Fibroblast of lung (primary cell): ENCODE data around the gene LCNL1. TPM values are rescaled to one million over a fixed set of nuclear protein-coding genes. Genes with fewer than 3 reads are reported as not detected.
A peak's percentile ranks its signal among the peaks of the same experiment; 100 is the strongest.

Experiments
- DNase-seq, 2 donors: peaks; one replicate each; pipeline versions ENCODE4 v3.0.0 to v3.0.0-alpha.2; 2010; ENCODE audit warnings: low read depth in 2 of 2
- H2AFZ ChIP-seq: 2 replicates; pipeline ENCODE4 v1.5.1; 2012; ENCODE audit warnings: low read length, control low read depth, inconsistent platforms
- H3K27ac ChIP-seq: 2 replicates; pipeline ENCODE4 v1.5.1; 2011; ENCODE audit warnings: low read length, control low read depth; ENCODE audit not compliant: insufficient read depth
- H3K27me3 ChIP-seq: 2 replicates; pipeline ENCODE4 v1.5.1; 2011; ENCODE audit warnings: mild to moderate bottlenecking, low read length; ENCODE audit not compliant: control insufficient read depth, insufficient read depth
- H3K36me3 ChIP-seq: 2 replicates; pipeline ENCODE4 v1.5.1; 2011; ENCODE audit warnings: low read length; ENCODE audit not compliant: control insufficient read depth, insufficient read depth
- H3K4me1 ChIP-seq: 2 replicates; pipeline ENCODE4 v1.5.1; 2011; ENCODE audit warnings: low read length; ENCODE audit not compliant: control insufficient read depth, insufficient read depth; ENCODE audit errors: extremely low read depth
- H3K4me2 ChIP-seq: 2 replicates; pipeline ENCODE4 v1.5.1; 2011; ENCODE audit warnings: low read length, control low read depth; ENCODE audit not compliant: insufficient read depth; ENCODE audit errors: extremely low read depth
- H3K4me3 ChIP-seq, 4 experiments: fragments of 200-600 bp in 1 of 4; sonication (generic) in 1 of 4; replicated peaks in 1 of 4; 2 replicates each; pipeline ENCODE4 v1.5.1; 2011 to 2016; ENCODE audit warnings: low read length in 4 of 4, low read depth in 3 of 4, mild to moderate bottlenecking in 3 of 4, control low read depth in 2 of 4, inconsistent platforms in 1 of 4, mixed read lengths in 1 of 4; ENCODE audit not compliant: insufficient read depth in 1 of 4; ENCODE audit errors: control extremely low read depth in 1 of 4
- H3K79me2 ChIP-seq: 2 replicates; pipeline ENCODE4 v1.5.1; 2012; ENCODE audit warnings: mild to moderate bottlenecking, low read length, inconsistent platforms; ENCODE audit not compliant: control insufficient read depth, insufficient read depth
- H3K9ac ChIP-seq: 2 replicates; pipeline ENCODE4 v1.5.1; 2011; ENCODE audit warnings: mild to moderate bottlenecking, low read length, control low read depth; ENCODE audit not compliant: insufficient read depth
- H3K9me3 ChIP-seq: 2 replicates; pipeline ENCODE4 v1.5.1; 2012; ENCODE audit warnings: low read depth, low read length; ENCODE audit not compliant: control insufficient read depth, insufficient read depth
- H4K20me1 ChIP-seq: 2 replicates; pipeline ENCODE4 v1.5.1; 2011; ENCODE audit warnings: low read length; ENCODE audit not compliant: control insufficient read depth, insufficient read depth; ENCODE audit errors: extremely low read depth
- EZH2 ChIP-seq: IDR thresholded peaks from 2 replicates; pipeline ENCODE4 v1.5.1; 2012; ENCODE audit warnings: low read length, control low read depth, mild to moderate bottlenecking; ENCODE audit errors: missing control alignments
- polyA plus RNA-seq, 2 donors: library from polyadenylated mRNA; depleted of rRNA in 1 of 2; stranded (reverse) in 1 of 2; unstranded in 1 of 2; fragments of >200 nt; gene quantifications; 2 replicates each; pipeline ENCODE4 v1.2.1, GENCODE V29; 2011 to 2012; ENCODE audit warnings: missing spikeins in 1 of 2
- total RNA-seq: library from RNA; depleted of rRNA; stranded (reverse); fragments of >200 nt; gene quantifications from 2 replicates; pipeline ENCODE4 v1.2.1, GENCODE V29; 2014
- TF ChIP-seq, protein P1 (sequence below), 2 donors: IDR thresholded peaks in 1 of 2; conservative IDR thresholded peaks in 1 of 2; 1 replicate in 1 of 2; 2 replicates in 1 of 2; pipeline ENCODE4 v1.5.1; 2011 to 2012; ENCODE audit warnings: low read length in 2 of 2, control low read depth in 1 of 2, inconsistent platforms in 1 of 2, low read depth in 1 of 2, mild to moderate bottlenecking in 1 of 2

The LCNL1 gene
- total and polyA plus RNA-seq, 2 donors (not counting 1 experiment from before 2014, with no cell fraction given): 1.4 to 6.3 TPM

GRCh38 chr9:137020771-137021567, 38.2 kb downstream of the LCNL1 start:
- H3K4me3 ChIP-seq: no peak overlapping the region
- H3K9ac ChIP-seq: no peak overlapping the region
- no peaks in the 10 kb centered on the region for H3K9me3 ChIP-seq
- TF ChIP-seq, protein P1, sequence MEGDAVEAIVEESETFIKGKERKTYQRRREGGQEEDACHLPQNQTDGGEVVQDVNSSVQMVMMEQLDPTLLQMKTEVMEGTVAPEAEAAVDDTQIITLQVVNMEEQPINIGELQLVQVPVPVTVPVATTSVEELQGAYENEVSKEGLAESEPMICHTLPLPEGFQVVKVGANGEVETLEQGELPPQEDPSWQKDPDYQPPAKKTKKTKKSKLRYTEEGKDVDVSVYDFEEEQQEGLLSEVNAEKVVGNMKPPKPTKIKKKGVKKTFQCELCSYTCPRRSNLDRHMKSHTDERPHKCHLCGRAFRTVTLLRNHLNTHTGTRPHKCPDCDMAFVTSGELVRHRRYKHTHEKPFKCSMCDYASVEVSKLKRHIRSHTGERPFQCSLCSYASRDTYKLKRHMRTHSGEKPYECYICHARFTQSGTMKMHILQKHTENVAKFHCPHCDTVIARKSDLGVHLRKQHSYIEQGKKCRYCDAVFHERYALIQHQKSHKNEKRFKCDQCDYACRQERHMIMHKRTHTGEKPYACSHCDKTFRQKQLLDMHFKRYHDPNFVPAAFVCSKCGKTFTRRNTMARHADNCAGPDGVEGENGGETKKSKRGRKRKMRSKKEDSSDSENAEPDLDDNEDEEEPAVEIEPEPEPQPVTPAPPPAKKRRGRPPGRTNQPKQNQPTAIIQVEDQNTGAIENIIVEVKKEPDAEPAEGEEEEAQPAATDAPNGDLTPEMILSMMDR (conservative IDR thresholded peaks at IDR 0.05 in 1 of 2, IDR thresholded peaks at IDR 0.05 in 1 of 2; ENCODE audit: low read depth in 1 of 2, low read length in 2 of 2): no peak
- TF ChIP-seq EZH2: no peak
- H3K27ac ChIP-seq: no peak overlapping the region
- peaks cover 6% of the 10 kb centered on the region for H3K36me3 ChIP-seq
- H3K4me2 ChIP-seq: no peak overlapping the region
- H3K4me1 ChIP-seq: no peaks in the 10 kb centered on the region
- H3K27me3 ChIP-seq: no peaks in the 10 kb centered on the region
- H3K79me2 ChIP-seq: no peaks in the 10 kb centered on the region
- H2AFZ ChIP-seq: no peak overlapping the region
- H4K20me1 ChIP-seq: no peaks in the 10 kb centered on the region
- no peak for DNase-seq

GRCh38 chr9:137021568-137021978, 38.8 kb downstream of the LCNL1 start:
- no peak overlapping the region for H3K9ac ChIP-seq
- no peaks in the 10 kb centered on the region for H3K27me3 ChIP-seq
- no peaks in the 10 kb centered on the region for H3K79me2 ChIP-seq
- H4K20me1 ChIP-seq: no peaks in the 10 kb centered on the region
- no peak overlapping the region for H3K27ac ChIP-seq
- H2AFZ ChIP-seq: no peak overlapping the region
- peaks cover 6% of the 10 kb centered on the region for H3K36me3 ChIP-seq
- DNase-seq: no peak
- no peaks in the 10 kb centered on the region for H3K4me1 ChIP-seq
- H3K9me3 ChIP-seq: no peaks in the 10 kb centered on the region
- TF ChIP-seq, protein P1 (conservative IDR thresholded peaks at IDR 0.05 in 1 of 2, IDR thresholded peaks at IDR 0.05 in 1 of 2; ENCODE audit: low read depth in 1 of 2, low read length in 2 of 2): no peak
- TF ChIP-seq EZH2: no peak
- no peak overlapping the region for H3K4me2 ChIP-seq
- H3K4me3 ChIP-seq: no peak overlapping the region

DNA sequence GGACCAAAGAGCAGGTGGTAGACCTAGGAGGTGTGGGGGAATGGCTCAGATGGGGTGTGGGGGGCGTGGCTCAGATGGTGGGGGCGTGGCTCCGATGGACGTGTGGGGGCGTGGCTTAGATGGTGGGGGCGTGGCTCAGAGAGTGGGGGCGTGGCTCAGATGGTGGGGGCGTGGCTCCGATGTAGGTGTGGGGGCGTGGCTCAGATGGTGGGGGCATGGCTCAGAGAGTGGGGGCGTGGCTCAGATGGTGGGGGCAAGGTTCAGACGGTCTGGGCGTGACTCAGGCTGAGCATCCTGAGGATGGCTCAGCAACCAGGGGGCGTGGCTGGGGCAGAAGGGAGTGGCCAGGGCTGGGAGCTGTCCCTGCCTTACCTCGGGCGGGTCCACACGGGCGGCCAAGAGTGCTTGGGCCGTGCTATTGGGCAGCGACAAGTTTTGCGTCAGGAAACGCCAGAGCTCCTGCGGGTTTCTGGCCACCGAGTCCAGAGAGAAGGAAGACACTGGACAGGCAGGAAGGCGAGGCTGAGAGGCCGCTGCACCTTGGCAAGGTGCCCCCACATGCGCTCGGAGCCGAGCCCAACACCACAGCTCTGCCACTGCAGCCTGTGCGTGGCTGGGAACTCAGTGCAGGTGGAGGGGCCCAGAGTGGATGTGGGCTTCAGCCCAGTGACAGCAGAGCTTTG, 39.3 kb downstream of the LCNL1 start:
- TF ChIP-seq, protein P1 (conservative IDR thresholded peaks at IDR 0.05 in 1 of 2, IDR thresholded peaks at IDR 0.05 in 1 of 2; ENCODE audit: low read depth in 1 of 2, low read length in 2 of 2): no peak
- TF ChIP-seq EZH2: no peak
- H2AFZ ChIP-seq: no peak overlapping the region
- peaks cover 3% of the 10 kb centered on the region for H3K36me3 ChIP-seq
- H3K27me3 ChIP-seq: no peaks in the 10 kb centered on the region
- H3K4me3 ChIP-seq: no peak overlapping the region
- DNase-seq: peak; percentile 33 to 52
- no peak overlapping the region for H3K4me2 ChIP-seq
- H3K27ac ChIP-seq: no peak overlapping the region
- H3K79me2 ChIP-seq: no peaks in the 10 kb centered on the region
- no peaks in the 10 kb centered on the region for H4K20me1 ChIP-seq
- no peaks in the 10 kb centered on the region for H3K9me3 ChIP-seq
- no peaks in the 10 kb centered on the region for H3K4me1 ChIP-seq
- H3K9ac ChIP-seq: no peak overlapping the region
